Activated T-cell treated with anti-CD3 and anti-CD28 coated beads, Interleukin-2, amount 50 U/mL, for 72 hours (primary cell): ENCODE measurements around the gene PIP4K2A. TPM values are rescaled to one million over a fixed set of nuclear protein-coding genes. Genes with fewer than 3 reads are reported as not detected.

ENCODE experiments used
- ATAC-seq, 2 donors: fragments of 150-1000 bp; cut with Tn5 transposase; replicated peaks in 1 of 2; 2 replicates each; pipeline ENCODE4 v1.10.0; 2021; ENCODE audit warnings: moderate library complexity in 2 of 2, mild to moderate bottlenecking in 1 of 2
- DNase-seq, 2 donors: peaks; one replicate each; pipeline ENCODE4 v3.0.0; 2021 to 2022; ENCODE audit warnings: mixed read lengths in 1 of 2
- H3K27ac Mint-ChIP-seq: one replicate; pipeline ENCODE4 v1.8.0; 2022; ENCODE audit warnings: mild to moderate bottlenecking, moderate library complexity, mixed read lengths
- H3K27me3 Mint-ChIP-seq: one replicate; pipeline ENCODE4 v1.8.0; 2022; ENCODE audit warnings: low read depth, mixed read lengths
- H3K36me3 Mint-ChIP-seq, 2 donors: one replicate each; pipeline ENCODE4 v1.8.0; 2022; ENCODE audit warnings: mixed read lengths in 2 of 2, mild to moderate bottlenecking in 1 of 2; ENCODE audit not compliant: insufficient read depth in 2 of 2
- H3K4me1 Mint-ChIP-seq: one replicate; pipeline ENCODE4 v1.8.0; 2022; ENCODE audit warnings: low read depth, mixed read lengths
- H3K4me3 Mint-ChIP-seq, 2 donors: one replicate each; pipeline ENCODE4 v1.8.0; 2022; ENCODE audit warnings: mild to moderate bottlenecking in 2 of 2, mixed read lengths in 2 of 2, moderate library complexity in 2 of 2
- H3K9me3 Mint-ChIP-seq, 2 donors: one replicate each; pipeline ENCODE4 v1.8.0; 2022; ENCODE audit warnings: mixed read lengths in 2 of 2
- total RNA-seq, 2 donors: library from RNA; stranded (reverse); gene quantifications; one replicate each; pipeline ENCODE4 v1.2.3, GENCODE V29; 2022

Gene PIP4K2A
- total RNA-seq, 2 donors from 2014 or later: 104 to 138 TPM

DNA sequence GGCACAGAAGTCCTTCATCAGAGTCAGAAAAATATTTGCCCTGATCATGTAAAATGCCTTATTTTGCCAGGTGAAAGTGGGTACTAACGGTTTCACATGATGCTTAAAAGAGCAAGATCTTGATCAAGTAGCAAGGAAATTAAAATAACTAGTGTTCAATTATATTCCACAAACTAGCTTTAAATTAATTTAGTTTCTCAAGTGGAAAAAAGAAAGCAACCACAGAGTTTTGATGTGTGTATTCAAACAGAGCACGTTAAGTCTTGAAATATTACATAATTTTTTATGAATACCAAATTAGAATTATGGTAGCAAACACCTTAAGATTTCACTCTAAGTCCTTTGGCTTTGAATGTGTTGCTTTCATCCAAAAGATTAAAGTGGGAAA, 47.3 kb downstream of the PIP4K2A start:
- peaks cover 82% of the 10 kb centered on the region for H3K4me1 Mint-ChIP-seq
- no peaks in the 10 kb centered on the region for H3K27me3 Mint-ChIP-seq
- H3K4me3 Mint-ChIP-seq: peak overlapping the region; percentile 76 to 97
- H3K27ac Mint-ChIP-seq: peak overlapping the region; percentile 76
- no peaks in the 10 kb centered on the region for H3K36me3 Mint-ChIP-seq
- DNase-seq (no peak), ATAC-seq (no peak)
- H3K9me3 Mint-ChIP-seq: no peaks in the 10 kb centered on the region

DNA sequence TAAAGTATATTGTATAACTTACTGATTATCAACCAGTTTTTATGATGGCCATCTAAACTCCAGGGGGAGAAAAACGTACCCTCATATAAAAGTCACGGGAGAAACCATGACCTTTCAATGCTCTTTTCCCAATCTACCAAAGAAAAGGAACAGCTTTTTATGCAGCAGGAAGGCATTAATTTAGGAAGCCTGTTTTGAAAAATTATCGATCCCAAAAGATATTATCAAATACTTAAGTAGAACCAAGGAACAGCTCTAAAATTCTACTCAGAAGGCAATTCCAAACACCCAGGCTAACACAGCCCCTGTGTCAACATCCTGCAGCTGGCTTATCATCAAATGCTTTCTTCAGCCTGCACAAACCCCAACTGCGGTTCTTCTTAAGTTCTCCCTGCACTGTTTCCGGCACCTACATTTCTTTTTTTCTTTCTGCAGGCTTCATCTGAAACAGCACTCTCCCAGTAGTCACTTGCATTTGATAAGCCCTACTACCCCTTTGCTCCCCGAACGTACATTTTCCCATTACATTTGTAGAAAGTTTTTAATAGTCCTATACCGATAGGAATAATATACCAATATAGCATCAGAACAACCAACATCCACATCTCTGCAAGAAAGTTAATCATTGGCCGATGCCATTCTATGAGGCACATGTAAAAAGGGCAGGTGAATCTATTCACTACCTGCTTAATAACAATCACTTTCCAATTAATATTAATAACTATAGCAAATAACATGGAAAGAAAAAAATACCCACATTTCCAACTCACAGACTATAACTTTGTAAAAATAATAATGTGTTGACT, 47.9 kb downstream of the PIP4K2A start:
- Mint-ChIP-seq H3K36me3 (no peaks in the 10 kb centered on the region), H3K27ac (peak overlapping the region; percentile 76), H3K27me3 (no peaks in the 10 kb centered on the region), H3K4me1 (peaks cover 82% of the 10 kb centered on the region), H3K4me3 (peak overlapping the region; percentile 76 to 97), H3K9me3 (no peaks in the 10 kb centered on the region)
- ATAC-seq: peak; percentile 86 to 91
- DNase-seq: peak; percentile 51 to 60

DNA sequence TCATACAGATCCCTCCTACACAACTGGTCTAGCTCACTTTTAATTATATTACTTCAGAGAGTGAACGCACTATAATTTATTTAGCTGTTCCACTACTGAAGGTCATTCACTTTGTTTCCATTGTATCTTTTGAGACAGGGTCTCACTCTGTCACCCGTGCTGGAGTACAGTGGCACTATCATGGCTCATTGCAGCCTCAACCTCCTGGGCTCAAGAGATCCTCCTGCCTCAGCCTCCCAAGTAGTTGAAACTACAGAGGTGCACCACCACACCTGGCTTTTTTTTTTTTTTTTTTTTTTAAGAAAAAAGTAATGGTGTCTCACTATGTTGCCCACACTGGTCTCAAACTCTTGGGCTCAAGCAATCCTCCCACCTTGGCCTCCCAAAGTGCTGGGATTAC, 49.0 kb downstream of the PIP4K2A start:
- DNase-seq: no peak
- Mint-ChIP-seq H3K9me3 (no peaks in the 10 kb centered on the region), H3K27me3 (no peaks in the 10 kb centered on the region), H3K27ac (peak overlapping the region; percentile 72), H3K36me3 (no peaks in the 10 kb centered on the region), H3K4me1 (peaks cover 83% of the 10 kb centered on the region), H3K4me3 (peak overlapping the region in 1 of 2 donors; percentile 46)
- ATAC-seq: no peak

GRCh38 chr10:22662733-22663330, 51.5 kb downstream of the PIP4K2A start:
- Mint-ChIP-seq H3K9me3 (no peaks in the 10 kb centered on the region), H3K4me3 (peak overlapping the region in 1 of 2 donors; percentile 21), H3K4me1 (peaks cover 85% of the 10 kb centered on the region), H3K27ac (peak overlapping the region; percentile 59), H3K36me3 (no peaks in the 10 kb centered on the region), H3K27me3 (no peaks in the 10 kb centered on the region)
- ATAC-seq (no peak), DNase-seq (no peak)

DNA sequence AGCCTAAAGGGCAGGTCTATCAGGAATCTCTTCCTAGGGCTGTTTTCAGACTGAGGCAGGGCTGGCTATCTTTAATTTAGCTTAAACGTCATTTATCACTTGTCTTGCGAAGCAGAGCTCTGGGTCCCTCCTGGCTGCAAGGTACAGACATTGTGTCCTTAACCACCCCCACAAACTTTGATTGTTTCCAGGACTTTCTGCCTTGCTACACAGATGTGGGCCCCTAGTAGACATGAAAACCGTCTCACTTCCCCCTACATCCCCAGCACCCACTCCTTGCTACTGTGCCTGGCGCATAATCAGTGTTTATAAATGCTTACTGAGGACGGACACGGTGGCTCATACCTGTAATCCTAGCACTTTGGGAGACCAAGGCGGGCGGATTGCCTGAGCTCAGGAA, 54.5 kb downstream of the PIP4K2A start:
- H3K4me3 Mint-ChIP-seq: peak overlapping the region; percentile 1 to 43
- H3K27ac Mint-ChIP-seq: peak overlapping the region; percentile 72
- peaks cover 88% of the 10 kb centered on the region for H3K4me1 Mint-ChIP-seq
- no peak for ATAC-seq
- H3K36me3 Mint-ChIP-seq: peaks cover 0 to 1% of the 10 kb centered on the region in 2 donors
- no peak for DNase-seq
- no peaks in the 10 kb centered on the region for H3K9me3 Mint-ChIP-seq
- H3K27me3 Mint-ChIP-seq: no peaks in the 10 kb centered on the region

DNA sequence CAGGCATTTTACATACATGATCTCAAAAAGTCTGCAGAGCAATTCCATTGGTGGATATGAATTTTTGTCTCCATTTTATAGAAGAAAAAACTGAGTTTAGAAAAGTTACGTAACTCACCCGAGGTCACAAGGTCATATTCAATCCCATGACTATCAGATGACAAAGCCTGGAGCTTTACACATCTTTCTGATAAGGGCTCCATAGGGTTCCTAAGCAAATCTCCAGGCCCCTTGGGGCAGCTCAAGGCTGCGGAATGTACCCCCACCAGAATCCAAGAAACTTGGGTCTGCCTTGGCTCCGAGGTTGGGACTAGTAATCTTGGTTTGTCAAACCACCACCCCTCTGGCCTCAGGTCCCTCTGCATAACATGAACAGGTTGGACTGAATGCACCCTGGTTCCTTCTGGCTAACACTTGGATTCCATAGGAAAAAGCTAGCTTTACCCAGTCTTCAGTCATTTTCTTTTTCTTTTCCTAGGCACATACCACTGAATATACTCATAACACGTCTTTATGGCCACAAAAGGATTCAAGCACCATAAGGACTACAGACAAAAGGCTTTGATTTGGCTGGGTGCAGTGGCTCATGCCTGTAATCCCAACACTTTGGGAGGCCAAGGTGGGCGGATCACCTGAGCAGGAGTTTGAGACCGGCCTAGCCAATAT, 55.5 kb downstream of the PIP4K2A start:
- peaks cover 90% of the 10 kb centered on the region for H3K4me1 Mint-ChIP-seq
- no peaks in the 10 kb centered on the region for H3K9me3 Mint-ChIP-seq
- no peaks in the 10 kb centered on the region for H3K27me3 Mint-ChIP-seq
- peaks cover 0 to 1% of the 10 kb centered on the region in 2 donors for H3K36me3 Mint-ChIP-seq
- H3K27ac Mint-ChIP-seq: peak overlapping the region; percentile 99
- no peak for ATAC-seq
- DNase-seq: no peak
- peak overlapping the region; percentile 15 to 91 for H3K4me3 Mint-ChIP-seq

GRCh38 chr10:22657566-22658225, 56.7 kb downstream of the PIP4K2A start:
- ATAC-seq: no peak
- peak overlapping the region; percentile 71 to 91 for H3K4me3 Mint-ChIP-seq
- H3K9me3 Mint-ChIP-seq: no peaks in the 10 kb centered on the region
- peaks cover 1 to 3% of the 10 kb centered on the region in 2 donors for H3K36me3 Mint-ChIP-seq
- no peaks in the 10 kb centered on the region for H3K27me3 Mint-ChIP-seq
- H3K27ac Mint-ChIP-seq: peak overlapping the region; percentile 99
- no peak for DNase-seq
- peaks cover 96% of the 10 kb centered on the region for H3K4me1 Mint-ChIP-seq

- ATAC-seq: no peak
- Mint-ChIP-seq H3K27me3 (no peaks in the 10 kb centered on the region), H3K9me3 (no peaks in the 10 kb centered on the region), H3K36me3 (peaks cover 1 to 4% of the 10 kb centered on the region in 2 donors), H3K27ac (peak overlapping the region; percentile 99), H3K4me1 (peaks cover 98% of the 10 kb centered on the region), H3K4me3 (peak overlapping the region; percentile 71 to 91)
- no peak for DNase-seq
These were observed 57.4 kb downstream of the PIP4K2A start for GRCh38 chr10:22657024-22657423.

DNA sequence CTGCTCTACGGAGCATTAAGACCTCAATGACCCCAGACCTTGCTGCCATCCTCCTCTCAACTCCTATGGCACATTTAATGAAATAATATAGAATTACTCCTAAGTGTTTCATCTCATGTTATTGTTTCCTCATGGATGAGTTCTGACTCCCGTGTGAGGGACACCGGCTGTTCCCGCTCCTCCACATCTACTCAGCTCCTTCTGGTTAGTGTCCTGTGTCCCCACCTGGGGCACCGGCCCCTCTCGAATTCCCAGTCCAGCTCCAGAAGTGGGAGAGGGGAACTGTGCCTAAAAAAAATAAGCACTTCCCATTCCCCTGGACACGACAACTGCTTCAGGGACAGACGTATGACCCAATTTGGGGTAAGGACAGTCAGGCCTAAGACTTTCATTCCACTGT, 58.3 kb downstream of the PIP4K2A start:
- H3K4me3 Mint-ChIP-seq: peak overlapping the region; percentile 71 to 91
- H3K9me3 Mint-ChIP-seq: no peaks in the 10 kb centered on the region
- no peak for DNase-seq
- peaks cover 99% of the 10 kb centered on the region for H3K4me1 Mint-ChIP-seq
- H3K36me3 Mint-ChIP-seq: peaks cover 1 to 4% of the 10 kb centered on the region in 2 donors
- H3K27ac Mint-ChIP-seq: peak overlapping the region; percentile 99
- ATAC-seq: no peak
- H3K27me3 Mint-ChIP-seq: no peaks in the 10 kb centered on the region

- peak; percentile 70 to 71 for ATAC-seq
- peak; percentile 42 to 60 for DNase-seq
- H3K27ac Mint-ChIP-seq: peak overlapping the region; percentile 99
- peaks cover 99% of the 10 kb centered on the region for H3K4me1 Mint-ChIP-seq
- peaks cover 1 to 4% of the 10 kb centered on the region in 2 donors for H3K36me3 Mint-ChIP-seq
- H3K27me3 Mint-ChIP-seq: no peaks in the 10 kb centered on the region
- H3K9me3 Mint-ChIP-seq: no peaks in the 10 kb centered on the region
- H3K4me3 Mint-ChIP-seq: peak overlapping the region; percentile 71 to 91
These were observed 58.9 kb downstream of the PIP4K2A start for GRCh38 chr10:22655312-22655981.

GRCh38 chr10:22652988-22653481, 61.3 kb downstream of the PIP4K2A start:
- H3K27me3 Mint-ChIP-seq: no peaks in the 10 kb centered on the region
- peak overlapping the region; percentile 61 to 90 for H3K4me3 Mint-ChIP-seq
- ATAC-seq (peak; percentile 63 to 65), DNase-seq (peak; percentile 48 to 56)
- H3K4me1 Mint-ChIP-seq: peaks cover 100% of the 10 kb centered on the region
- H3K36me3 Mint-ChIP-seq: peaks cover 1 to 4% of the 10 kb centered on the region in 2 donors
- peak overlapping the region; percentile 98 for H3K27ac Mint-ChIP-seq
- no peaks in the 10 kb centered on the region for H3K9me3 Mint-ChIP-seq

DNA sequence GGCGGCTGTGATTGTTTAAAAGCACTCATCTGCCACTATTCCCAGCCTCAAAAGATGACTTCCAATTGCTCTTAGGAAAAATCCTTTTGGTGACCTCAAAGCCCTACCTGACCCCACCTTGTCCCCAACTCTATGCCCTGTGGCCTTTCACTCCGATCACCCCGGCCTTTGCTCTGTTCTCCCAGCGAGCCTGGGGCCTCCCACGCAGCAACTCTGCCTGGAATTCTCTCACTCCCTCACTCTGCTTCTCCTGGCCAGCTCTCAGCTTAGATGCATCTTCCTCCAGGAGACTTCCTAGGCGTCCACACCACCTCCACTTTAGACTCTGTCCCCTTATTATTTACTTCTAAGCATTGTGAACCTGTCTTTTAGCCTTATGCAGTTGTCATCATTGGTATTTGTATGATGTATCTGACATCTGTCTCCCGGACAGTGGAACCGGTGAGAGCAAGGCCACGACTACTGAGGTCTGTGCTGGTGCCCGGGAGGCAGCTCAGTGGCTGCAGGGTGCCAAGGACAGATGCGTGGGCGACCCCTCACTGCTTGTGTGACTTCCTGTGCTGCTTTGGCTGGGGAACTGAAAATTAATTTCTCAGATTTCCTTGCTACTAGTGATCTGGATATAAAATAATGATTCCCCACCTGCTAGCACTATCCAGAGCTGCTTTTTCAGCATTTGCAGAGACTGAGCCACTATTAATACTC, 63.0 kb downstream of the PIP4K2A start:
- peak overlapping the region; percentile 99 for H3K27ac Mint-ChIP-seq
- ATAC-seq (no peak), DNase-seq (peak; percentile 60 to 63)
- no peaks in the 10 kb centered on the region for H3K27me3 Mint-ChIP-seq
- H3K36me3 Mint-ChIP-seq: peaks cover 1 to 4% of the 10 kb centered on the region in 2 donors
- no peaks in the 10 kb centered on the region for H3K9me3 Mint-ChIP-seq
- peak overlapping the region; percentile 57 to 90 for H3K4me3 Mint-ChIP-seq
- peaks cover 100% of the 10 kb centered on the region for H3K4me1 Mint-ChIP-seq
